AG09319 (cell line): ENCODE results near the gene PNMT.

Experiments used
- DNase-seq: peaks from one replicate; pipeline ENCODE4 v3.0.0-alpha.2; 2010; ENCODE audit warnings: low read depth; ENCODE audit errors: extremely low read depth
- CTCF ChIP-seq: IDR thresholded peaks from 2 replicates; pipeline ENCODE4 v1.5.1; 2011; ENCODE audit warnings: low read depth, mild to moderate bottlenecking, inconsistent platforms, low read length, moderate library complexity

PNMT gene

GRCh38 chr17:39659279-39660010, 8.8 kb upstream of the PNMT start:
- no peak for DNase-seq

GRCh38 chr17:39660011-39660360, 8.3 kb upstream of the PNMT start:
- DNase-seq, result no peak
- no peak for TF ChIP-seq CTCF

More at GRCh38 chr17:39659279-39660010, 8.8 kb upstream of the PNMT start:
- no peak for TF ChIP-seq CTCF

- TF ChIP-seq CTCF, result no peak
Measured at GRCh38 chr17:39660397-39661385, 7.6 kb upstream of the PNMT start.

GRCh38 chr17:39661744-39662541, 6.3 kb upstream of the PNMT start:
- TF ChIP-seq CTCF, result no peak
- DNase-seq, result no peak

More at GRCh38 chr17:39660397-39661385, 7.6 kb upstream of the PNMT start:
- no peak for DNase-seq

- no peak for DNase-seq
- TF ChIP-seq CTCF, result no peak
Measured at GRCh38 chr17:39662551-39663339, 5.5 kb upstream of the PNMT start.

- no peak for DNase-seq
- TF ChIP-seq CTCF, result no peak
Measured at GRCh38 chr17:39663340-39663687, 4.9 kb upstream of the PNMT start.
